Activated T-helper 17 cell treated with anti-CD3 and anti-CD28 coated beads, Interleukin-2, amount 50 U/mL, for 72 hours (primary cell): ENCODE data around the gene HMGB1. TPM values are rescaled to one million over a fixed set of nuclear protein-coding genes. Genes with fewer than 3 reads are reported as not detected.

Experiments
- ATAC-seq: fragments of 150-1000 bp; cut with Tn5 transposase; replicated peaks from 2 replicates; pipeline ENCODE4 v1.10.0; 2021; ENCODE audit warnings: mild to moderate bottlenecking, moderate library complexity
- H3K27ac Mint-ChIP-seq: one replicate; pipeline ENCODE4 v1.8.0; 2022; ENCODE audit warnings: mixed read lengths
- H3K27me3 Mint-ChIP-seq: one replicate; pipeline ENCODE4 v1.8.0; 2022; ENCODE audit warnings: mixed read lengths
- H3K36me3 Mint-ChIP-seq: one replicate; pipeline ENCODE4 v1.8.0; 2022; ENCODE audit warnings: low read depth, mild to moderate bottlenecking, mixed read lengths
- H3K4me1 Mint-ChIP-seq: one replicate; pipeline ENCODE4 v1.8.0; 2022; ENCODE audit warnings: mixed read lengths
- H3K4me3 Mint-ChIP-seq: one replicate; pipeline ENCODE4 v1.8.0; 2022; ENCODE audit warnings: mild to moderate bottlenecking, mixed read lengths
- H3K9me3 Mint-ChIP-seq: one replicate; pipeline ENCODE4 v1.8.0; 2022; ENCODE audit warnings: mixed read lengths
- total RNA-seq, 2 donors: library from RNA; stranded (reverse); gene quantifications; one replicate each; pipeline ENCODE4 v1.2.3, GENCODE V29; 2022

The HMGB1 gene
- total RNA-seq, 2 donors from 2014 or later = 232 to 499 TPM

GRCh38 chr13:30409886-30410704, 55.6 kb downstream of the HMGB1 start:
- no peak overlapping the region for H3K27ac Mint-ChIP-seq
- H3K36me3 Mint-ChIP-seq = no peaks in the 10 kb centered on the region
- H3K4me1 Mint-ChIP-seq = peaks cover 11% of the 10 kb centered on the region
- H3K9me3 Mint-ChIP-seq = no peaks in the 10 kb centered on the region
- no peak for ATAC-seq
- no peaks in the 10 kb centered on the region for H3K27me3 Mint-ChIP-seq
- H3K4me3 Mint-ChIP-seq = no peak overlapping the region

DNA sequence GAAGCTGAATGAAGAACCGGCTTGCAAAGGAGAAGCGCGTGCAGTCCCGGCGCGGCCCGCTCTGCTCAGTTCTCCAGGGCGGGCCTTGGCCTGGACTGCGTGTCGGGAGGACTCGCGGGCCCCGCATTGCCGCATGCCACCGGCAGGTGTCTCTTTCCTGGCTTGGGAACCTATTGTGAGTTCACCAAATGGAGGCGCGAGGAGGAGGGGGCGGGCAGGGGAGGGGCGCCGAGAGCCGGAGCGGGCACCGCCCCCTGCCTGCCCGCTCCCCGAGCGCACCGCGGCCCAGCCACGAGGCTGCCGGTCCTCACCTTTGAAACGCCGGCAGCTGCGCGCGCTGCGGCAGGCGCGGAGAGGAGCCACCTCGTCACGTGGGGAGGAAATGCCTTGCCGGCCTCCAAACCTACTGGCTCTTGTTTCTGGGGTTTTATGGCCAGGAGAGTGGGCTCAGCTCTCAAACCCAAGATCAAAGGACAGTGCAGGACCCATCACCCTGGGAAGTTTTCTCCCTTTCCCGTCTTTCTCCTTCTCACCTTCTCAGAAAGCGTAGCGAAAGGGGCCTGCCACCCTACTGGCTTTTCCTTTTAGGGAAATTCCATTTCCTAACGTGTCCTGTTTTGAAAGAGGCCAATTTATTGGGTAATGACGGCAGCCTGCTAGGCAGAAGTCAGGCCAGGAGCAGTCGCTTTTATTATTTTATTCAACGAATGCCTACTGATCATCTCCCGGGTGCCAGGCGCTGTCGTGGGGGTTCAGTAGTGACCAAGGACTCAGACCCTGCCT, 57.2 kb downstream of the HMGB1 start:
- peak; percentile 97 for ATAC-seq
- H3K9me3 Mint-ChIP-seq = no peaks in the 10 kb centered on the region
- peak overlapping the region; percentile 70 for H3K4me3 Mint-ChIP-seq
- peaks cover 9% of the 10 kb centered on the region for H3K4me1 Mint-ChIP-seq
- no peaks in the 10 kb centered on the region for H3K27me3 Mint-ChIP-seq
- no peak overlapping the region for H3K27ac Mint-ChIP-seq
- no peaks in the 10 kb centered on the region for H3K36me3 Mint-ChIP-seq

DNA sequence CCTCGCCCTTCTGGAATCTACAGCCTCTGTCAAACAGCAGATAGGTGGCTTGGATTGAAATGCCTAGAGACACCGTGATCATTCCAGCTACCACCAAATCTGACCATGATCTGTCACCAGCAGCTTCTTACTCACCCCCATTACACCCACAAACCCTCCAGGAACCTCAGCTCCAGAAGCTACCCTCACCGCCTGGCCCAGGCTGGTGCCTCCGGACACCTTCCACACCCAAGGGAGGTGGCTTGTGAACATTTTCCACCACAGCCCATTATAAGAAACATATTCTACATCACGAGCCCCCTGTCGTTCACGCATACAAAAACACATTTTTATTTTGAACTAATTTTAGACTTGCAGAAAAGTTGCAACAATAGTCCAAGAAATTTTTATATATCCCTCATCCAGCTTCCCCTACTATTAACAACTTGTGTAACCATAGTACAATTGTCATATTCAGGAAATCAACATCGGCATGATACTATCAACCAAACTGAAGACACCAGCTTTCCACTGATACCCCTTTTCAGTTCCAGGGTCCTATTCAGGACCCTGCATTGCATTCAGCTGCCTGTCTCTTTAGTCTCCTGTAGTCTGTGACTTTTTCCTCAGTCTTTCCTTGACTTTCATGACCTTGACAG, 58.8 kb downstream of the HMGB1 start:
- no peak for ATAC-seq
- H3K9me3 Mint-ChIP-seq = no peaks in the 10 kb centered on the region
- H3K4me3 Mint-ChIP-seq = no peak overlapping the region
- no peaks in the 10 kb centered on the region for H3K36me3 Mint-ChIP-seq
- H3K27me3 Mint-ChIP-seq = no peaks in the 10 kb centered on the region
- H3K4me1 Mint-ChIP-seq = peaks cover 4% of the 10 kb centered on the region
- H3K27ac Mint-ChIP-seq = peak overlapping the region; percentile 73

Other genes starting within 250 kb of the HMGB1 start
- gene KATNAL1, start 158.4 kb downstream of the HMGB1 start, total RNA-seq = 10 to 100 TPM; 25.0 to 25.8 TPM
- not detected for gene UBE2L5, start 43.4 kb downstream of the HMGB1 start, total RNA-seq
- 10 to 100 TPM; 17.3 to 18.6 TPM for gene USPL1, start 152.0 kb upstream of the HMGB1 start, total RNA-seq